Spleen (tissue), 11 donors: Measurements from ENCODE around the gene CARS1. TPM values are rescaled to one million over a fixed set of nuclear protein-coding genes. Genes with fewer than 3 reads are reported as not detected.

ENCODE experiments used
- DNase-seq: peaks from one replicate; pipeline ENCODE4 v3.0.0-alpha.2; 2020
- H3K27ac ChIP-seq, 8 donors: fragments of 200-600 bp; sonication (generic) in 7 of 8; 1 replicate in 4 of 8; 2 replicates in 4 of 8; pipeline versions ENCODE4 v1.5.0 to v1.8.0; 2016 to 2021; ENCODE audit warnings: inconsistent platforms in 4 of 8, mild to moderate bottlenecking in 4 of 8, moderate library complexity in 1 of 8
- H3K27me3 ChIP-seq, 7 donors: fragments of 200-600 bp; sonication (generic) in 6 of 7; replicated peaks in 1 of 7; 1 replicate in 4 of 7; 2 replicates in 3 of 7; pipeline versions ENCODE4 v1.5.0 to v1.8.0; 2016 to 2021; ENCODE audit warnings: inconsistent platforms in 3 of 7, mild to moderate bottlenecking in 1 of 7
- H3K36me3 ChIP-seq, 6 donors: fragments of 200-600 bp; sonication (generic) in 5 of 6; 1 replicate in 4 of 6; 2 replicates in 2 of 6; pipeline versions ENCODE4 v1.5.0 to v1.8.0; 2016 to 2021; ENCODE audit warnings: inconsistent platforms in 2 of 6
- H3K4me1 ChIP-seq, 6 donors: fragments of 200-600 bp; sonication (generic) in 5 of 6; 1 replicate in 3 of 6; 2 replicates in 3 of 6; pipeline versions ENCODE4 v1.5.0 to v1.8.0; 2016 to 2021; ENCODE audit warnings: inconsistent platforms in 3 of 6
- H3K4me3 ChIP-seq, 8 donors: fragments of 200-600 bp; sonication (generic) in 7 of 8; 1 replicate in 4 of 8; 2 replicates in 4 of 8; pipeline versions ENCODE4 v1.5.0 to v1.8.0; 2016 to 2021; ENCODE audit warnings: inconsistent platforms in 4 of 8, mild to moderate bottlenecking in 4 of 8, moderate library complexity in 2 of 8
- H3K9me3 ChIP-seq, 8 donors: fragments of 200-600 bp; sonication (generic) in 7 of 8; 1 replicate in 4 of 8; 2 replicates in 4 of 8; pipeline versions ENCODE4 v1.5.0 to v1.8.0; 2016 to 2021; ENCODE audit warnings: inconsistent platforms in 4 of 8
- POLR2A ChIP-seq, 3 donors: fragments of 450-650 bp; IDR thresholded peaks; one replicate each; pipeline ENCODE4 v1.5.1; 2017; ENCODE audit warnings: antibody characterized with exemption in 3 of 3, mild to moderate bottlenecking in 1 of 3
- POLR2AphosphoS5 ChIP-seq, 3 donors: sonication (generic); formaldehyde crosslinking; IDR thresholded peaks; one replicate each; pipeline ENCODE4 v1.5.1; 2017; ENCODE audit warnings: antibody characterized with exemption in 3 of 3
- WGBS, 5 donors: extraction: QIAGEN DNeasy Blood & Tissue Kit in 3 of 5; methylation state at CpG; one replicate each; pipeline versions ENCODE4 v1.1.5 to v1.1.7; 2013 to 2018; 5-methylcytosine and 5-hydroxymethylcytosine counted together
- intact Hi-C: fragments of 100-400 bp; cut with DNase I; formaldehyde crosslinking; loops from one replicate; pipeline ENCODE4 v1.15.0; 2023; ENCODE audit warnings: low total_unique reads
- polyA plus RNA-seq, 3 donors: library from polyadenylated mRNA; stranded (reverse); fragments of 200-250 nt; gene quantifications; one replicate each; pipeline ENCODE4 v1.2.1, GENCODE V29; 2013
- total RNA-seq, 7 donors: library from RNA; depleted of rRNA in 3 of 7; stranded (reverse); fragments of >200 nt in 3 of 7; fragmentation: NEBNext Ultra II Directional in 4 of 7; extraction: Animal tissue kit (Norgen Biotek cat#: 25700) in 4 of 7; gene quantifications; one replicate each; pipeline versions ENCODE4 v1.1.0 to v1.2.1, GENCODE V29; 2016 to 2021
- TF ChIP-seq, protein P1 (sequence below), 11 experiments: fragments of 200-600 bp in 7 of 11; fragments of 450-650 bp in 4 of 11; sonication (generic) in 4 of 11; IDR thresholded peaks in 8 of 11; conservative IDR thresholded peaks in 3 of 11; 1 replicate in 7 of 11; 2 replicates in 4 of 11; pipeline versions ENCODE4 v1.4.0 to v1.8.0; 2016 to 2021; ENCODE audit warnings: antibody characterized with exemption in 11 of 11, inconsistent platforms in 4 of 11, mild to moderate bottlenecking in 1 of 11
- donor health status: healthy with polysubstance abuse.
- donor health status: DM: no; HTN: no; CAD: no; lungs with moderate emphysema.
- donor health status: DM: no; HTN: no; CAD: no.
- donor health status: Bipolar disorder and iron deficiency.
- donor health status: healthy.
- donor health status: DM: no; HTN: no; CAD: no.
- donor health status: DM: yes; HTN: yes; CAD: no.

CARS1 gene
- total and polyA plus RNA-seq, 10 donors: 18.6 to 64.9 (median 37.5) TPM

DNA sequence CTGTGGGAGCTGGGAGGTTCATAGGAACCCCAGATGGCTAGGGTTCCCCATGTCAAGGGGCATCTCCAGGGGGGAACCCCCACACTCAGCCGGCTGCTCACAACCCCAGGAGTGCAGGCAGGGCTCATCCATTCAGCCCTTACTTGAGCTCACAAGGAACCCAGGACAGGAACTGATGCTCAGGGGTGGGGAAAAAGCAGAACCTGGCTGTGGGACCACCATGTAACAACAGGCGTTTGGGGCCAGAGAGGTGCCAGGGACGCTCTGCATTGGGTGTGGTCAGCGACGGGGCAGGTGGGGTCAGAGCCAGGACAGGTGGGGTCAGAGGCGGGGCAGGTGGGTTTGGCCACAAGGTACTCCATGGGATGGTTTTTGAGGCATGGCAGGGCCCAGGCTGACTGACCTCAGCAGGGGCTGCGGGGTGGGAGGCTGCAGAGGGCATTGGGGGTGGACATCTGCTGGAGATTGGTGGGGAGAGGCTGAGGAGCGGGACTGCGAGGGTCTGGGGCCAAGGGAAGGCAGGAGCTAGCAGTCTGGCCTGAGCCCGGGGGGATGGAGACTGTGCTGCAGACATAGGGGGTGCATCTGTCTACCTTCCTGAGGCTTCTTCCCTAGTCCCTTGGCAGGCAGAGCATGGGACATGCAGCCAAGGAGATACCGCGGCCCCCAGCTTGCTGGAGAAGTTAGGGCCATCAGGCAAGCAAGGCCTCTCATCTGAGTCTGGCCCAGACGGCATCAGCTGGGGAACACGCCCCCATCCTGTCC lies 34.0 kb upstream of the CARS1 start:
- Histone ChIP-seq H3K27me3 (peaks cover 0 to 4% (median 0%) of the 10 kb centered on the region in 7 donors), H3K27ac (no peak overlapping the region), H3K4me3 (no peak overlapping the region), H3K36me3 (peaks cover 0 to 84% (median 22%) of the 10 kb centered on the region in 6 donors), H3K4me1 (peaks cover 4 to 48% (median 22%) of the 10 kb centered on the region in 6 donors), H3K9me3 (no peaks in the 10 kb centered on the region)
- intact Hi-C loops: loop anchor here (5.0 kb wide), 1 partner anchor 54 kb away; no protein-coding TSS in a partner anchor
- DNase-seq: no peak
- no peak for TF ChIP-seq POLR2AphosphoS5 (IDR thresholded peaks at IDR 0.05)
- no peak for TF ChIP-seq POLR2A (IDR thresholded peaks at IDR 0.05)
- TF ChIP-seq, protein P1, sequence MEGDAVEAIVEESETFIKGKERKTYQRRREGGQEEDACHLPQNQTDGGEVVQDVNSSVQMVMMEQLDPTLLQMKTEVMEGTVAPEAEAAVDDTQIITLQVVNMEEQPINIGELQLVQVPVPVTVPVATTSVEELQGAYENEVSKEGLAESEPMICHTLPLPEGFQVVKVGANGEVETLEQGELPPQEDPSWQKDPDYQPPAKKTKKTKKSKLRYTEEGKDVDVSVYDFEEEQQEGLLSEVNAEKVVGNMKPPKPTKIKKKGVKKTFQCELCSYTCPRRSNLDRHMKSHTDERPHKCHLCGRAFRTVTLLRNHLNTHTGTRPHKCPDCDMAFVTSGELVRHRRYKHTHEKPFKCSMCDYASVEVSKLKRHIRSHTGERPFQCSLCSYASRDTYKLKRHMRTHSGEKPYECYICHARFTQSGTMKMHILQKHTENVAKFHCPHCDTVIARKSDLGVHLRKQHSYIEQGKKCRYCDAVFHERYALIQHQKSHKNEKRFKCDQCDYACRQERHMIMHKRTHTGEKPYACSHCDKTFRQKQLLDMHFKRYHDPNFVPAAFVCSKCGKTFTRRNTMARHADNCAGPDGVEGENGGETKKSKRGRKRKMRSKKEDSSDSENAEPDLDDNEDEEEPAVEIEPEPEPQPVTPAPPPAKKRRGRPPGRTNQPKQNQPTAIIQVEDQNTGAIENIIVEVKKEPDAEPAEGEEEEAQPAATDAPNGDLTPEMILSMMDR (IDR thresholded peaks at IDR 0.05 in 8 of 11, conservative IDR thresholded peaks at IDR 0.05 in 3 of 11): no peak
- 73 to 78% (median 74%) methylated on average over 14 of the region's 14 CpGs for WGBS, 5 donors

DNA sequence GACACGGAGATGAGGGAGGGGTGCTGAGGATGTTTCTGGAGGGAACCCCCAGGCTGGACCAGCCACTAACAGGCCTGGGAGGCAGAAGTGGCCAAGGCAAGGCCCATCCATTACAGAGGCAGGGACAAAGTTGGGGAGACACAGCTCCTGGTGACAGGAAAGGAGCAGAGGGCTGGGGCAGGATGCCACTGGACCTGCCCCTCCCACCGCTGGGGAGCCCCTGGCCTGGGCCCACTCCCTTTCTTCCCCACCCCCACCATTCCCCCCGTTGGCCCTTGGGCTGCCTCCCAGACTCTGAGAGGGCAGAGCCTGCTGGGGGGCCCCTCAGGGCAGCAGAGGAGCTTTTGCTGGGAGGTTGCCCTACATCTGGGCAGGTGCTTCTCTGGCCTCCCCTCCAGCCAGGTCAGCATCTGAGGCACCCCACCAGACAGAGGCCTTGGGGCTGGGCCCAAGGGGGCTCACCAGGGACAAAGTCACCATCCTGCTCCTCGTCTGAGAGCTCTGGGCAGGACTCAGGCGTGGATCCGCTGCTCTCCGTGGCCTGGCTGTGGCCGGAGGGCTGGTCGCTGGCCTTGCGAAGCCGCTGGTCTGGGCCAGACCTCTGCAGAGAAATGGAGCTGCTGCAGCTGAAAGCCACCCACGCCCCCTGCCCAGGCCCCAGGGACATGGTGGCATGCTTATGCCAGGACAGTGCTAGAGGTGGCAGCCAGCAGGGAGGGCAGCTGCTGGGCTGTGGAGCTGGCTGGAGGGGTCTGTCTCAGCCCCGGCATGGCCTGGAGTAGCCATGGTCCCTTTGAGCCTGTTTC lies 33.1 kb upstream of the CARS1 start:
- intact Hi-C loops: loop anchor here (5.0 kb wide), 1 partner anchor 53 kb away; no protein-coding TSS in a partner anchor
- Histone ChIP-seq H3K9me3 (no peaks in the 10 kb centered on the region), H3K4me1 (peaks cover 2 to 39% (median 15%) of the 10 kb centered on the region in 6 donors), H3K27ac (no peak overlapping the region), H3K36me3 (peaks cover 0 to 78% (median 22%) of the 10 kb centered on the region in 6 donors), H3K4me3 (no peak overlapping the region), H3K27me3 (peaks cover 0 to 4% (median 0%) of the 10 kb centered on the region in 7 donors)
- WGBS, 5 donors: 87 to 94% (median 90%) methylated on average over 3 to 13 of the region's 13 CpGs
- DNase-seq: no peak
- no peak for TF ChIP-seq POLR2A (IDR thresholded peaks at IDR 0.05)
- TF ChIP-seq POLR2AphosphoS5 (IDR thresholded peaks at IDR 0.05): peak in 1 of 3 donors; percentile 9

DNA sequence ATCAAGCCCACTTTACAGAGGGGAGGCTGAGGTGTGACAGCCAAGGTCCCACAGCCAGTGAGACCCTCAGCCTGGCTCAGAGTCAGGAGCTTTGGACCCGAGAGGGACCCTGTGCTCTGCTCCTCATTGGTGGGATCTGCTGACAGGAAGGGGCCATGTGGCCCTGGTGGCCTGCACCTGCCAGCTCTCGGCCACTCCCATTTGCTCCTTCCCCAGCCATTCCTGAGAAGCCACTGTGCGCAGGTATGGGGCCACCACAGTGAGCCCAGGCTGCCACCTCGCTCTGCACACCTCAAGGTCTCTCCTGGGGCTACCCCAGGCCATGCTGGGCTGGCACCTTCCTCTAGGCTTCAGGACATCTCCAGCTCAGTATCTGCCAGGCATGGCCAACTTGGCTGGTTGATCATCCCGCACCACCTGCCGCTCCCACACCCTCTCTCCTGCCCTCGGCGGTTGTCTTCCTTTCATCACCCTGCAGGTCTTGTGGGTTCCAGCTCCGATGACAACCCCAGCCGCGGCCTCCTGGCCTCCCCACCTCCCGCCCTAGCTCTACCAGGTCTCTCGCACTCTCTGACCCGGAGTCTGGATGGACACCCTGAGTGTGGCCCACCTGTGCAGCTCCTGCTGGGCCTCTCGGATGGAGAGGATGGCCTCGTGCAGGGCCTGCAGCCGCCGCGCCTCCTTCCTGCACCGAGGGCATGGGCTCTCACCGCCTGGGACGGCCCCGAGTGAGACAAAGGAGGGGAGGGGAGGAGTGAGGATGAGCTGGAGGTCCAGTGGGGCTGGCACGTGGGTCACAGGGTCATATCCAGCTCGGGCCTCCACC lies 32.2 kb upstream of the CARS1 start:
- no peak overlapping the region for H3K4me3 ChIP-seq
- H3K4me1 ChIP-seq: peaks cover 0 to 30% (median 10%) of the 10 kb centered on the region in 6 donors
- DNase-seq: no peak
- no peaks in the 10 kb centered on the region for H3K9me3 ChIP-seq
- no peak overlapping the region for H3K27ac ChIP-seq
- 82 to 92% (median 89%) methylated on average over 24 to 25 of the region's 25 CpGs for WGBS, 5 donors
- H3K27me3 ChIP-seq: peaks cover 0 to 4% (median 0%) of the 10 kb centered on the region in 7 donors
- intact Hi-C loops: loop anchor here (5.0 kb wide), 1 partner anchor 52 kb away; no protein-coding TSS in a partner anchor
- TF ChIP-seq POLR2AphosphoS5 (IDR thresholded peaks at IDR 0.05) (peak in 1 of 3 donors; percentile 24), POLR2A (IDR thresholded peaks at IDR 0.05) (no peak)
- TF ChIP-seq, protein P1 (IDR thresholded peaks at IDR 0.05 in 8 of 11, conservative IDR thresholded peaks at IDR 0.05 in 3 of 11): no peak
- H3K36me3 ChIP-seq: peaks cover 0 to 72% (median 21%) of the 10 kb centered on the region in 6 donors

DNA sequence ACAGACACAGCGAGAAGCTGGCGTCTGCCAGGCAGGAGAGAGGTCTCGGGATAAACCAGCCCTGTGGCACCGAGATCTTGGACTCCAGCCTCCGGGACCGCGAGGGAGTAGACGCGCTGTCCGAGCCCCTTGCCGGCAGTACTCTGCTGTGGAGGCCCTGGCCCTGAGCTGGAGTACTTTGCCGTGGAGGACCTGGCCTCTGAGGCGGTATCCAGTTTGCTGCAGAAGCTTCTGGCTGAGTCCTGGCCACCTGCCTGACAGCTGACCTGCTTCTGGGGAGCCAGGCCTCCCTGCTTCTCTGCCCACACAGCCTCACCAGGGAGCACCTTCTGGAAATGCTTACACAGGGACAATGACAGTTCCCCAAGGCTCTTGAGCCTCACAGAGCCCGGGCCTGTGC lies 31.6 kb upstream of the CARS1 start:
- no peak overlapping the region for H3K4me3 ChIP-seq
- DNase-seq: no peak
- no peak for TF ChIP-seq POLR2A (IDR thresholded peaks at IDR 0.05)
- TF ChIP-seq POLR2AphosphoS5 (IDR thresholded peaks at IDR 0.05): no peak
- TF ChIP-seq, protein P1 (IDR thresholded peaks at IDR 0.05 in 8 of 11, conservative IDR thresholded peaks at IDR 0.05 in 3 of 11): no peak
- peaks cover 0 to 4% (median 0%) of the 10 kb centered on the region in 7 donors for H3K27me3 ChIP-seq
- H3K27ac ChIP-seq: no peak overlapping the region
- WGBS, 5 donors: 92 to 96% (median 93%) methylated on average over 12 to 14 of the region's 14 CpGs
- peaks cover 0 to 24% (median 9%) of the 10 kb centered on the region in 6 donors for H3K4me1 ChIP-seq
- intact Hi-C loops: no loop called here
- H3K9me3 ChIP-seq: no peaks in the 10 kb centered on the region
- H3K36me3 ChIP-seq: peaks cover 0 to 66% (median 18%) of the 10 kb centered on the region in 6 donors
